GM18498 (cell line): ENCODE results near the gene ARID1B.

Experiments used
- ATAC-seq: cut with Tn5 transposase; IDR thresholded peaks from one replicate; pipeline ENCODE4 v1.9.1; 2021; ENCODE audit warnings: mild to moderate bottlenecking, moderate library complexity; ENCODE audit not compliant: unreplicated experiment

Gene ARID1B

GRCh38 chr6:157116426-157116825 lies 339.2 kb downstream of the ARID1B start:
- ATAC-seq, result no peak

DNA sequence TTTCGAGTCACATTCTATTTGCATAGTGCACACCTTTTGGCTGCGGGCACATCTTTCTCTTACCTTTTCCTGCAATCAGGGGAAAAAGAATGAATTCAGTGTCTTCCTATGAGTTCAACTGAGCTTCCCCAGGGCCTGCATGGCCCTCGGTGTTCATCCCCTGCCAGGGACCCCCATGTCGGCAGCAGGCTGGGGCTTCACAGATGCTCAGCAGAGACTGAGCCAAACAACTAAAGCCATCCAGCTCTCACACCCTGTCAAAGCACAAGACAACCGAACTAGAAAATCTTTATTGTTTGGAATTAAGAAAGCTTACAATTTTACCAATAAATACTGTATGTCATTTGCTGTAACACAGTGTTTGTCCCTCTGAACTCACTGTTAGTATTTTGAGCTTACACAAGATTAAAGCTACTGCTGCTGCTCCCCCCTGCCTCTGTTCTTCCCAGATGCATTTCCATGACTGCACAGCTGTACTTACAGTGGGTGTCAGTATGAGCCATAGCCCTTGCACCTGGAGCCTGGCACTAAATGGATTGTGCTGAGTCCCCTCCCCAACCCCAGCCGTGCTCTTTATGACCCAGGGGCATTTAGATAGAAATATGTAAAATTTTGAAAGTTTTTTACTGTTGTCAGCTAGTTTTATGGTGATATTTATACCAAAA lies 340.4 kb downstream of the ARID1B start:
- no peak for ATAC-seq

GRCh38 chr6:157119502-157120027 lies 342.4 kb downstream of the ARID1B start:
- no peak for ATAC-seq

DNA sequence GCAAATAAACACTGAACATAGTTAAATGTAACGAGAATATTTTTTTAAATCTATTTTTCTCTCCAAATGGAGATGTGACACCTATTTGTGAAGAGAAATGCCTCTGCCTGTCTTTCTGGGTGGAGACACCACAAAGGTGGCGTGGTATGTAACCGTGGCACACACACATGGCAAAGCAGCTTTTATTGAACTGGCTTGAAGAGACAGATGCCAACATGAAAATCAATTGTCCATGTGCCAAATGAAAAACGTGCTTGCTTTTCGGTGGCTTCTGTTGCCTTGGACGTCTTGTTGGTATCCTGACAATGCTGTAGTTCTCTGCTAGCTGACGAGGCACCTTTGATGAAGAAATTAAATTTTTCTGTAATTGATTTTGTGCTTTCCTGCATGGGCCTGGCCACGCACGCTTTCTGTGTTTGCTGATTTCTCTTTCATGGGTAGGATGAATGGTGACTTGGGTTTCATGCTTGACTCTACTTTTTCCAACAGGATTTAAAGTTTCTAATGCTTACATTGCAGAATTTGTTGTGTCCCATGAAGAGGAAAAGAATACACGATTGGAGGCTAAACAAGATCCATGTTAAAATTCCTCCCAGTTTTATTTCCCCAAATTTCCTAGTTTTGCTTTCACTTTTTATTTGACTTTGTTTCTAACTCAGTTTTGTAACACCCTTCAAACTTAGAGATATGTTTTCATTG lies 343.5 kb downstream of the ARID1B start:
- no peak for ATAC-seq

DNA sequence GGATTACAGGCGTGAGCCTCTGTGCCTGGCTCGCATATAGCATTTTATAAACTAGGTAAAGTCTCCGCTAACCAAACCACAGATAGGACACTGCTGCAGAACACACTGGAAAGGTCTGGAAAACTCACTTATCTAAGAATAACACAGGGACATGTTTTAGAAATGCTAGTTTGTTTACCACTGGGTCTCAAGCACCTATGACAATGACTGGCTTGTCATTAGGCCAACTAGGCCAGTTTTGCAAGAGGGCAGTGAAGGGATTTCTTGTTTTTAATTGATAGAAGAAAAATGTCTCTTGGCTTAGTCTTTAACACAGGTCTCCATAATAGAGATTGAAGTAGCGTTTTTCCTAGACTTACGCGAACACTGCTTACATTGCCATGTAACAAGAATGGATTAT lies 344.7 kb downstream of the ARID1B start:
- no peak for ATAC-seq

- ATAC-seq, result no peak
Observed at GRCh38 chr6:157123234-157123633, 346.1 kb downstream of the ARID1B start.

- ATAC-seq, result no peak
Observed at GRCh38 chr6:157124485-157125254, 347.5 kb downstream of the ARID1B start.

GRCh38 chr6:157125531-157125930 lies 348.4 kb downstream of the ARID1B start:
- ATAC-seq, result no peak

- ATAC-seq, result no peak
Observed at GRCh38 chr6:157126183-157127098, 349.3 kb downstream of the ARID1B start.

GRCh38 chr6:157128235-157128775 lies 351.1 kb downstream of the ARID1B start:
- no peak for ATAC-seq

DNA sequence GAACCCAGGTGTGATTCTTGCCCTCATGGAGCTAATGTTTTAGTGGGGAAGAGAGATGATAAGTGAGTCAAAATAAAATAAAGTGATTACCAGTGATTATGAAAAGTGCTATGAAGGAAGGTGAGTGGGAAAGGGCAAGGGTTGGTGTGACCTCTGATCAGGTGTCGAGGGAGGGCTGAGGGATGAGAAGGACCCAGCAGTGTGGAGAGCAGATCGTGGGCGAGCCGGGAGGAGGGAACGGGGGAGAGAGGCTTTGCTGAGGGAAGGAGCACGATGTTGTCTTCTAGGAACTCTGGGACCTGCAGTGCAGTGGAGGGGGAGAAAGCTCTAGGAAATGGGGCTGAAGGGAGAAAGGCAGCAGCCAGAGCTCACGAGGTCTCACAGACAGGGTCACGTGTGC lies 354.1 kb downstream of the ARID1B start:
- no peak for ATAC-seq

- ATAC-seq, result no peak
Observed at GRCh38 chr6:157133856-157134255, 356.7 kb downstream of the ARID1B start.

DNA sequence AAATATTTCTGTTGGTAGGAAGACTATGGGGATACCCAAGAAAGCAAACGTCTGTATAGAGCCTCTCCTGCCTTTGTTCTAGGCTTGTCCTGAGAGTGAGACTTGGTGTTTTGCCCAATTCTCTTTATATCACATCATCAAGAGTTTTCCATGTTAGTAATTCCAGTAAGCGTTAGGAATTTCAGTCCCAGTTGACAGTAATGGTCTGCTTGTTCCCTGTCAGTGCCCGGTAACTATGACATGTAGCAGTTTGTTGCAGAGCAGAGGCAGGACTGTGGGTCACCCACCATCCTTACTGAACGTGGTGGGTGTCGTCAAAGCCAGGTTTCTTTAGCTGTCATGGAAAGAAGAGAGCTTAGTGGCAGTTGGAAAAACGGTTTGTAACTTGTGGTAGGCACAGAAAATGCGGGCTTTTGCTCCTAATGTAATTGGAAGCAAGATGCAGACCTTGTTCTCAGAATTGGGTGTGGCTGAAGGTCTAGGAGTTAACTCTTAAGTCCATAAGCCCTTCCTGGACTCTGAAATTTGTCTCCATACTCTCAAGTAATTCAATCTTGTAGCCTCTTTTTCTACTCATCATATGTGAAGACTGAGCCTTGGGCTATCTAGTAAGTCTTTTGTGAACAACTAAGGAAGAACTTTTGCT lies 357.3 kb downstream of the ARID1B start:
- no peak for ATAC-seq

DNA sequence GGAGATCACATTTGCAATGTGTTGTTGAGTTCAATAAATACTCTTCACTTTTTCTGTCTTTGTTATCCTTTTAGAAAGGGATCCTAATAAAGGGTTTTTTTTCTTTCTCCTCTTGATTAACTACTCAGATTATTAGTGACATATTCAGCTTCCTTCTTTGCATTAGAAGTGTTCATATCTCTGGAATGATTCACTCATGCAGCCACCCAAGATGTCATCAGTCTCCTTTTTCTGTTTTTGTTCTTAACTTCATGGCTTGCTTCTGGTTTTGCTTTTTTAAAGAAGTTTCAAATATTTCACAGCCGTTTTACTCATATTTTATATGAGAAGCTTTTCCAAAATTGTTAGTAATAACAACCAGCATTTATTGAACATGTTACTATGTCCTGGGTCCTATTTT lies 358.5 kb downstream of the ARID1B start:
- ATAC-seq, result no peak

GRCh38 chr6:157137501-157137900 lies 360.3 kb downstream of the ARID1B start:
- ATAC-seq, result no peak

DNA sequence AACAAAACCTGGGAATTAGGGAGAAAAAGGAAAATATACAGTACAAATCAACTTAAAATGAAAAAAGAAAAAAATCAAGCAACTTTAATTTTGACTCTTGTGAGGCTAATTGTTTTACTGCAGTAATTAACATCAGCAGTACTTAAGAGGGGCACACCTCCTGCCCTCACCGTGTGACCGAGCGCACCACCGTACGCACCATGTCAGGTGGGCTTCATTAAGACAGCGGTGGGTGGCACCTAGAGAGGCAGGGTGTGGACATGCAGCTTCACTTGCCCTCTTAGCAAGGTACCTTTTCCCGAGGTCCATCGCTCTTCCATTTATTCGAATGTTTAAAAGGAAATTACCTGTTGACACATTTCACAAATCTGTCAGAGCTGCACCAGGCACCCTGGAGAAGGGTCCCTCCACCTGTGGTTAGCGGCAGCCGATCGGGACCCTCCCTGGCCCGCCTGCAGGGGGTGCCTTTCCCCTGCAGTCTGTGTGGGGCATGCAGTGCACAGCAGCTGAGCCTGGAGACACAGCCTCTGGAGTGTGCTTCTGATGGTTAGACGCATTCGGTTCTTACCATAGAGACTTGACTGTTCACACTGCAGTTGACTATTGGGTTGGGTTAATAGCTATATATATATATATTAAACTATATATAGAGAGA lies 362.0 kb downstream of the ARID1B start:
- ATAC-seq, result no peak

DNA sequence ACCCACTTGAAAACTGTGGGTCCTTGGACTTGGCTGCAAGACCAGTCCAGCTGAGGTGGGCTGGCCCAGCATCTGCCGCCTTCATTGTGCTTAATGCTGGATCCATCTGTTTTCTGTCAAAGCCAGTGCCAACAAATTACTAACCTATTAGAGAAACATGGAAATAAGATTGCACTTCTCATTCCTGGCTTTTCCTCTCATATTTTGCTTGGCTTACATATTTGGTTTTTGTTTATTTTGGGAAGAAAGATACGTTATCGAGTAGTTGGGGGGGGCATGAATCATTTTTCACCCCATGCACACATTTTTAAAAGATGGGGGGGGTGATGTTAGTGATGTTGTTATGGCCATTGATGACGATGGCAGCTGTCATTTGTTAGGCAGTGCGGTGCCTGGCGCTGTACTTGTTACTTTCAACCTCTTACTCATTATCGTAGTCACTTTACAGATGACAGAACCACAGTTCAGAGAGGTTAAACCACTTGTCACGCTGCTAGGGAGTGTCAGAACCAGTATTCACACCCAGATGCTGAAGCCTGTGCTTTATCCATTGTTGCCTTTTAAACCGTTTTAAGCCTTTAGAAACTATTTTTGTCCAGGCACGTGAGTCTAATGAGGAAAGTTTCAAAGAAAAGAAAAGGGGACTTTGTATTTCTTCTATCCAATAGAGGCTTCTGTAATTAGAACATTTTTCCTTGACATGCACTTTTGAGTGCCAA lies 366.2 kb downstream of the ARID1B start:
- ATAC-seq, result no peak

- ATAC-seq, result no peak
Observed at GRCh38 chr6:157143890-157144798, 367.0 kb downstream of the ARID1B start.
